Neural cell (in vitro differentiated cells): Measurements from ENCODE around the gene GAB1. TPM values are rescaled to one million over a fixed set of nuclear protein-coding genes. Genes with fewer than 3 reads are reported as not detected.

Source experiments
- H2AFZ ChIP-seq: fragments of 200-600, 300-800 bp; sonication (generic), shearing (Covaris generic); 2 replicates; pipeline ENCODE4 v1.6.0; 2014; ENCODE audit warnings: low read depth, mild to moderate bottlenecking, antibody characterized with exemption, low read length, moderate library complexity
- H3F3A ChIP-seq: fragments of 200-600 bp; shearing (Covaris generic); 2 replicates; pipeline ENCODE4 v1.6.1; 2016; ENCODE audit warnings: mild to moderate bottlenecking, moderate library complexity, mixed read lengths, antibody characterized with exemption, low read length; ENCODE audit not compliant: insufficient read depth, poor library complexity, severe bottlenecking
- H3K27ac ChIP-seq: fragments of 200-600, 300-800 bp; sonication (generic), shearing (Covaris generic); 2 replicates; pipeline ENCODE4 v1.5.1; 2014; ENCODE audit warnings: mild to moderate bottlenecking, low read length, moderate library complexity
- H3K27me3 ChIP-seq: fragments of 300-800, 200-600 bp; sonication (generic), shearing (Covaris generic); 2 replicates; pipeline ENCODE4 v1.6.0; 2014; ENCODE audit warnings: mild to moderate bottlenecking, low read depth, low read length, moderate library complexity; ENCODE audit not compliant: insufficient read depth
- H3K36me3 ChIP-seq: fragments of 300-800, 200-600 bp; sonication (generic), shearing (Covaris generic); 2 replicates; pipeline ENCODE4 v1.5.1; 2014; ENCODE audit warnings: mild to moderate bottlenecking, antibody characterized with exemption, low read length, moderate library complexity; ENCODE audit not compliant: insufficient read depth
- H3K4me2 ChIP-seq: fragments of 300-800, 200-600 bp; sonication (generic), shearing (Covaris generic); 2 replicates; pipeline ENCODE4 v1.6.0; 2014; ENCODE audit warnings: mild to moderate bottlenecking, low read length
- H3K4me3 ChIP-seq: fragments of 300-800, 200-600 bp; sonication (generic), shearing (Covaris generic); 2 replicates; pipeline ENCODE4 v1.5.1; 2014; ENCODE audit warnings: mild to moderate bottlenecking, low read length, moderate library complexity
- H3K79me2 ChIP-seq: fragments of 200-600 bp; shearing (Covaris generic); replicated peaks from 2 replicates; pipeline ENCODE4 v1.6.0; 2014; ENCODE audit warnings: mild to moderate bottlenecking, low read length, moderate library complexity; ENCODE audit not compliant: insufficient read depth
- H3K9ac ChIP-seq: fragments of 300-800, 200-600 bp; sonication (generic), shearing (Covaris generic); 2 replicates; pipeline ENCODE4 v1.6.1; 2016; ENCODE audit warnings: mild to moderate bottlenecking, low read length, mixed read lengths
- H3K9me2 ChIP-seq: fragments of 200-600 bp; shearing (Covaris generic); 2 replicates; pipeline ENCODE4 v1.6.1; 2016; ENCODE audit warnings: mild to moderate bottlenecking, low read length, mixed read lengths; ENCODE audit not compliant: insufficient read depth
- H3K9me3 ChIP-seq: fragments of 200-600, 300-800 bp; sonication (generic), shearing (Covaris generic); 2 replicates; pipeline ENCODE4 v1.6.1; 2016; ENCODE audit warnings: mild to moderate bottlenecking, mixed run types, low read length, moderate library complexity, mixed read lengths
- H4K20me1 ChIP-seq: fragments of 200-600 bp; shearing (Covaris generic); 2 replicates; pipeline ENCODE4 v1.6.1; 2016; ENCODE audit warnings: mild to moderate bottlenecking, mixed run types; ENCODE audit not compliant: insufficient read depth
- EP300 ChIP-seq: fragments of 450-650 bp; conservative IDR thresholded peaks from 2 replicates; pipeline ENCODE4 v1.6.1; 2014; ENCODE audit warnings: antibody characterized with exemption, mild to moderate bottlenecking, moderate library complexity; ENCODE audit not compliant: poor library complexity, severe bottlenecking
- EZH2 ChIP-seq: fragments of 200-600, 300-800 bp; shearing (Covaris generic), sonication (generic); IDR thresholded peaks from 2 replicates; pipeline ENCODE4 v1.6.1; 2014; ENCODE audit warnings: antibody characterized with exemption, low read length, borderline replicate concordance, mild to moderate bottlenecking; ENCODE audit not compliant: insufficient read depth, poor library complexity, severe bottlenecking
- MXI1 ChIP-seq: fragments of 450-650 bp; conservative IDR thresholded peaks from 2 replicates; pipeline ENCODE4 v1.6.1; 2014; ENCODE audit warnings: antibody characterized with exemption, mild to moderate bottlenecking; ENCODE audit not compliant: poor library complexity, severe bottlenecking
- POLR2AphosphoS5 ChIP-seq: IDR thresholded peaks from 2 replicates; pipeline ENCODE4 v1.6.1; 2012
- RAD21 ChIP-seq: fragments of 450-650 bp; conservative IDR thresholded peaks from 2 replicates; pipeline ENCODE4 v1.6.1; 2014; ENCODE audit warnings: antibody characterized with exemption, mild to moderate bottlenecking, moderate library complexity
- SMC3 ChIP-seq: fragments of 450-650 bp; conservative IDR thresholded peaks from 2 replicates; pipeline ENCODE4 v1.6.1; 2014; ENCODE audit warnings: antibody characterized with exemption, mild to moderate bottlenecking, moderate library complexity; ENCODE audit not compliant: poor library complexity
- TAF1 ChIP-seq: IDR thresholded peaks from 2 replicates; pipeline ENCODE4 v1.6.1; 2012; ENCODE audit warnings: low read depth
- polyA plus RNA-seq: library from polyadenylated mRNA; depleted of rRNA; stranded (reverse); fragments of >200 nt; gene quantifications from 2 replicates; pipeline ENCODE4 v1.2.3, GENCODE V29; 2014
- TF ChIP-seq, protein P1 (sequence below): fragments of 450-650 bp; IDR thresholded peaks from 2 replicates; pipeline ENCODE4 v1.5.1; 2014; ENCODE audit warnings: antibody characterized with exemption, mild to moderate bottlenecking, moderate library complexity; ENCODE audit not compliant: poor library complexity, severe bottlenecking
- TF ChIP-seq, protein P2 (sequence below): IDR thresholded peaks from 2 replicates; pipeline ENCODE4 v1.6.1; 2012; ENCODE audit warnings: borderline replicate concordance

The GAB1 gene
- polyA plus RNA-seq, 1 donor from 2014 or later, result 2.4 TPM

DNA sequence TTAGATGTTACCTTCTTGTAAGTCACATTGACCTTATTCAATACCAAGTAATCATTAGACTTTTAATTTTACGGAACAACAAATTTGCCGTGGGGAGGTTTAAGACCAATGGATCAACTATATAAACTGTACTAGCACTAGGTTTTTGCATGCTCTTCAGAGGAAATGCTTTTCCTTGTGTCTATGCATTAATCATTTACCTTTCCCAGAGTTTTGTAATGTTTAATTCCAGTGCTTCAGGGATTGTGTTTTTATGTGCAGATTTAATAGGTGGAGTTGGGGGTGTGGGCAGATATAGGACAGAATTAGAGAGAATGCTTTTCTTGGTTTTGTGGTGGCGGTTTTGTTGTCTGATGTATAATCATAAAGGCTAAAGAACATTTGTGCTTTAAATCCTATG is 100.8 kb downstream of the GAB1 start:
- Histone ChIP-seq H3K4me3 (no peak overlapping the region), H3K9ac (no peak overlapping the region), H4K20me1 (no peaks in the 10 kb centered on the region), H3K9me3 (no peaks in the 10 kb centered on the region), H3F3A (no peaks in the 10 kb centered on the region), H3K9me2 (no peaks in the 10 kb centered on the region), H3K27me3 (no peaks in the 10 kb centered on the region), H2AFZ (no peak overlapping the region), H3K27ac (no peak overlapping the region), H3K79me2 (no peaks in the 10 kb centered on the region), H3K36me3 (no peaks in the 10 kb centered on the region), H3K4me2 (no peak overlapping the region)
- TF ChIP-seq EZH2 (no peak), MXI1 (no peak), RAD21 (no peak), EP300 (no peak), POLR2AphosphoS5 (no peak), SMC3 (no peak), TAF1 (no peak)
- TF ChIP-seq, protein P1, sequence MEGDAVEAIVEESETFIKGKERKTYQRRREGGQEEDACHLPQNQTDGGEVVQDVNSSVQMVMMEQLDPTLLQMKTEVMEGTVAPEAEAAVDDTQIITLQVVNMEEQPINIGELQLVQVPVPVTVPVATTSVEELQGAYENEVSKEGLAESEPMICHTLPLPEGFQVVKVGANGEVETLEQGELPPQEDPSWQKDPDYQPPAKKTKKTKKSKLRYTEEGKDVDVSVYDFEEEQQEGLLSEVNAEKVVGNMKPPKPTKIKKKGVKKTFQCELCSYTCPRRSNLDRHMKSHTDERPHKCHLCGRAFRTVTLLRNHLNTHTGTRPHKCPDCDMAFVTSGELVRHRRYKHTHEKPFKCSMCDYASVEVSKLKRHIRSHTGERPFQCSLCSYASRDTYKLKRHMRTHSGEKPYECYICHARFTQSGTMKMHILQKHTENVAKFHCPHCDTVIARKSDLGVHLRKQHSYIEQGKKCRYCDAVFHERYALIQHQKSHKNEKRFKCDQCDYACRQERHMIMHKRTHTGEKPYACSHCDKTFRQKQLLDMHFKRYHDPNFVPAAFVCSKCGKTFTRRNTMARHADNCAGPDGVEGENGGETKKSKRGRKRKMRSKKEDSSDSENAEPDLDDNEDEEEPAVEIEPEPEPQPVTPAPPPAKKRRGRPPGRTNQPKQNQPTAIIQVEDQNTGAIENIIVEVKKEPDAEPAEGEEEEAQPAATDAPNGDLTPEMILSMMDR, result no peak
- TF ChIP-seq, protein P2, sequence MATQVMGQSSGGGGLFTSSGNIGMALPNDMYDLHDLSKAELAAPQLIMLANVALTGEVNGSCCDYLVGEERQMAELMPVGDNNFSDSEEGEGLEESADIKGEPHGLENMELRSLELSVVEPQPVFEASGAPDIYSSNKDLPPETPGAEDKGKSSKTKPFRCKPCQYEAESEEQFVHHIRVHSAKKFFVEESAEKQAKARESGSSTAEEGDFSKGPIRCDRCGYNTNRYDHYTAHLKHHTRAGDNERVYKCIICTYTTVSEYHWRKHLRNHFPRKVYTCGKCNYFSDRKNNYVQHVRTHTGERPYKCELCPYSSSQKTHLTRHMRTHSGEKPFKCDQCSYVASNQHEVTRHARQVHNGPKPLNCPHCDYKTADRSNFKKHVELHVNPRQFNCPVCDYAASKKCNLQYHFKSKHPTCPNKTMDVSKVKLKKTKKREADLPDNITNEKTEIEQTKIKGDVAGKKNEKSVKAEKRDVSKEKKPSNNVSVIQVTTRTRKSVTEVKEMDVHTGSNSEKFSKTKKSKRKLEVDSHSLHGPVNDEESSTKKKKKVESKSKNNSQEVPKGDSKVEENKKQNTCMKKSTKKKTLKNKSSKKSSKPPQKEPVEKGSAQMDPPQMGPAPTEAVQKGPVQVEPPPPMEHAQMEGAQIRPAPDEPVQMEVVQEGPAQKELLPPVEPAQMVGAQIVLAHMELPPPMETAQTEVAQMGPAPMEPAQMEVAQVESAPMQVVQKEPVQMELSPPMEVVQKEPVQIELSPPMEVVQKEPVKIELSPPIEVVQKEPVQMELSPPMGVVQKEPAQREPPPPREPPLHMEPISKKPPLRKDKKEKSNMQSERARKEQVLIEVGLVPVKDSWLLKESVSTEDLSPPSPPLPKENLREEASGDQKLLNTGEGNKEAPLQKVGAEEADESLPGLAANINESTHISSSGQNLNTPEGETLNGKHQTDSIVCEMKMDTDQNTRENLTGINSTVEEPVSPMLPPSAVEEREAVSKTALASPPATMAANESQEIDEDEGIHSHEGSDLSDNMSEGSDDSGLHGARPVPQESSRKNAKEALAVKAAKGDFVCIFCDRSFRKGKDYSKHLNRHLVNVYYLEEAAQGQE, result no peak

DNA sequence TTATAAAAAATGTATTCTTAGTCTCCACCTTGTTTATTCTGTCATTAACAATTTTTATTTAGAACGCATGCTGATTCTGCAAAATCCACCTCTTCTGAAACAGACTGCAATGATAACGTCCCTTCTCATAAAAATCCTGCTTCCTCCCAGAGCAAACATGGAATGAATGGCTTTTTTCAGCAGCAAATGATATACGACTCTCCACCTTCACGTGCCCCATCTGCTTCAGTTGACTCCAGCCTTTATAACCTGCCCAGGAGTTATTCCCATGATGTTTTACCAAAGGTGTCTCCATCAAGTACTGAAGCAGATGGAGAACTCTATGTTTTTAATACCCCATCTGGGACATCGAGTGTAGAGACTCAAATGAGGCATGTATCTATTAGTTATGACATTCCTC is 101.3 kb downstream of the GAB1 start:
- no peak overlapping the region for H3K9ac ChIP-seq
- no peaks in the 10 kb centered on the region for H3K9me3 ChIP-seq
- TF ChIP-seq SMC3 (no peak), RAD21 (no peak), MXI1 (no peak), EZH2 (no peak), TAF1 (no peak), EP300 (no peak), POLR2AphosphoS5 (no peak)
- TF ChIP-seq, protein P2, result no peak
- TF ChIP-seq, protein P1, result no peak
- H3K27me3 ChIP-seq, result no peaks in the 10 kb centered on the region
- H3K9me2 ChIP-seq, result no peaks in the 10 kb centered on the region
- H3K36me3 ChIP-seq, result no peaks in the 10 kb centered on the region
- H3K4me3 ChIP-seq, result no peak overlapping the region
- no peaks in the 10 kb centered on the region for H3K79me2 ChIP-seq
- H3K4me2 ChIP-seq, result no peak overlapping the region
- no peak overlapping the region for H3K27ac ChIP-seq
- H2AFZ ChIP-seq, result no peak overlapping the region
- no peaks in the 10 kb centered on the region for H3F3A ChIP-seq
- no peaks in the 10 kb centered on the region for H4K20me1 ChIP-seq
